ENCODE measurements around the gene RPRM. TPM values are rescaled to one million over a fixed set of nuclear protein-coding genes. Genes with fewer than 3 reads are reported as not detected.

RPRM gene
- total and polyA plus RNA-seq, 10 of the 15 experiments (the other 5 are each of a cell fraction or from before 2014, with no cell fraction given) = 0.06 to 0.37 (median 0.11) TPM; not detected in 7

DNA sequence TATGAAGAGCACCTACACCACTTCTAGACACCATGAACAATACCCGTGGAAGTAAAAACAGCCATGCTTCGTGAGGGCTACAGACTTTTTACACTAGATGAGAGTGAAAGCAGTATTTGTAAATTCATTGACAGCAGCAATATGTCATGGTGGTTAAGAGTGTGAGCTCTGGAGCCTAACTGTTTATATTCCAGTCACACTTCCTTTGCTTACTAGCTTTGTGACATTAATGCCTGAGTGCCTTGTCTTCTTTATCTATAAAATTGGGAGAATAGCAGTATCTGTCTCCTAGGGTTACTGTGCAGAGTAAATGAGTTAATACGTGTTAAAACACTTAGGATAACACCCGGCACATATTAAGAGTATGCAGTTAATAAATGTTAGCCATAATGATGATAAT is 33.8 kb upstream of the RPRM start:
- Histone ChIP-seq H3K9ac (ENCODE audit: control insufficient read depth, insufficient read depth, low read length) (no peak overlapping the region), H3K9me3 (replicated peaks; ENCODE audit: control insufficient read depth, insufficient read depth, low read length) (no peaks in the 10 kb centered on the region; the same call in 2 of the 3 replicates), H3K79me2 (ENCODE audit: control insufficient read depth, insufficient read depth, low read length) (no peaks in the 10 kb centered on the region), H4K20me1 (ENCODE audit: control insufficient read depth, insufficient read depth) (no peaks in the 10 kb centered on the region), H3K27me3 (replicated peaks in 1 of 2; ENCODE audit: control insufficient read depth in 2 of 2, insufficient read depth in 2 of 2, low read length in 1 of 2) (no peaks in the 10 kb centered on the region), H3K4me3 (no peak overlapping the region), H3K4me2 (ENCODE audit: control insufficient read depth, insufficient read depth) (no peak overlapping the region), H3K4me1 (ENCODE audit: control insufficient read depth, insufficient read depth, low read length) (no peaks in the 10 kb centered on the region), H3K27ac (ENCODE audit: control insufficient read depth, insufficient read depth) (no peak overlapping the region), H3K36me3 (ENCODE audit: control insufficient read depth in 2 of 2, insufficient read depth in 2 of 2, low read length in 1 of 2) (no peaks in the 10 kb centered on the region), H2AFZ (ENCODE audit: control insufficient read depth, low read depth, low read length) (no peak overlapping the region)
- no TSS peak for BruUV-seq (replicated peaks)
- TF ChIP-seq MTA3 (IDR thresholded peaks at IDR 0.05; ENCODE audit: borderline replicate concordance, low read length) (no peak), PAX5 (IDR thresholded peaks at IDR 0.05; ENCODE audit: borderline replicate concordance, low read depth, low read length) (no peak), SMC3 (IDR thresholded peaks at IDR 0.05; ENCODE audit: borderline replicate concordance, low read length) (no peak), SMARCA5 (IDR thresholded peaks at IDR 0.05) (no peak), NFIC (IDR thresholded peaks at IDR 0.05; ENCODE audit: low read depth, low read length) (no peak)
- DNase-seq (ENCODE audit: low read depth, low spot score) = no peak
- WGBS (ENCODE audit: insufficient coverage, insufficient replicate concordance, low lambda C conversion rate, missing lambda C conversion rate) = 12% methylated on average over 4 of the region's 4 CpGs
- SMC1A ChIA-PET (ENCODE audit: uncharacterized antibody, unreplicated experiment) = no interaction called here
- CTCF ChIA-PET = no interaction called here
- in situ Hi-C loops (cut with MboI) = loop anchor here (10.0 to 25.0 kb wide), 2 partner anchors 348 to 1325 kb away; partner anchors contain the start of gene STAM2
- intact Hi-C loops (cut with micrococcal nuclease; ENCODE audit: unreplicated experiment) = no loop called here
- RAD21 ChIA-PET (ENCODE audit: unreplicated experiment) = no interaction called here
- POLR2A ChIA-PET = no interaction called here
- FAIRE-seq = no peak
- no peak for ATAC-seq

DNA sequence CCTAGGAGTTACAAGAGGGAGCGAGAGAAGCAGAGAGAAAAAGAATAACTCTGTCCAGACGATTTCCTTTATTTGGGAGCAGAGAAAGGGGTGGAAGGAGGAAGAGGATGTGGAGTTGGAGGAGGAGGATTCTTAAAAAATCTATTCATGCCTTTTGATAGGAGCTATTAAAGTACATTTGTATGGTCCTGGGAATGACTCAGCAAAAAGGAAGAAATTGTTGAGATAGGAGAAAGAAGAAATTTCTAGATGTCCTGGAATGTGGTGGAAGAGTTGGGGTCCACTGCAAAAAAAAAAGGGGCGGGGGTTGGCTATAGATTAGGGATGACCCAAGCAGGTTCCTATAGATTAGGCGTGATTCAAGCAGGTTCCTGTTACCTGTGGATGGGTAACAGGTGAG is 32.4 kb upstream of the RPRM start:
- Histone ChIP-seq H3K4me1 (ENCODE audit: control insufficient read depth, insufficient read depth, low read length) (no peaks in the 10 kb centered on the region), H3K9ac (ENCODE audit: control insufficient read depth, insufficient read depth, low read length) (no peak overlapping the region), H3K4me3 (no peak overlapping the region), H3K4me2 (ENCODE audit: control insufficient read depth, insufficient read depth) (no peak overlapping the region), H2AFZ (ENCODE audit: control insufficient read depth, low read depth, low read length) (no peak overlapping the region), H3K36me3 (ENCODE audit: control insufficient read depth in 2 of 2, insufficient read depth in 2 of 2, low read length in 1 of 2) (no peaks in the 10 kb centered on the region), H3K9me3 (replicated peaks; ENCODE audit: control insufficient read depth, insufficient read depth, low read length) (no peaks in the 10 kb centered on the region; the same call in 2 of the 3 replicates), H3K79me2 (ENCODE audit: control insufficient read depth, insufficient read depth, low read length) (no peaks in the 10 kb centered on the region), H3K27ac (ENCODE audit: control insufficient read depth, insufficient read depth) (no peak overlapping the region), H4K20me1 (ENCODE audit: control insufficient read depth, insufficient read depth) (no peaks in the 10 kb centered on the region), H3K27me3 (replicated peaks in 1 of 2; ENCODE audit: control insufficient read depth in 2 of 2, insufficient read depth in 2 of 2, low read length in 1 of 2) (no peaks in the 10 kb centered on the region)
- BruUV-seq (replicated peaks) = no TSS peak
- intact Hi-C loops (cut with micrococcal nuclease; ENCODE audit: unreplicated experiment) (no loop called here), in situ Hi-C loops (cut with MboI) (loop anchor here (10.0 to 25.0 kb wide), 2 partner anchors 346 to 1324 kb away; partner anchors contain the start of gene STAM2)
- 9% methylated on average over 4 of the region's 4 CpGs for WGBS (ENCODE audit: insufficient coverage, insufficient replicate concordance, low lambda C conversion rate, missing lambda C conversion rate)
- ChIA-PET POLR2A (interaction anchor here (0.7 kb wide), 1 partner anchor 1355 kb away, joined by 4 read pairs; no protein-coding TSS in a partner anchor), SMC1A (ENCODE audit: uncharacterized antibody, unreplicated experiment) (no interaction called here), CTCF (interaction anchor here (1.4 kb wide), 1 partner anchor 8 kb away, joined by 3 read pairs; no protein-coding TSS in a partner anchor), RAD21 (ENCODE audit: unreplicated experiment) (no interaction called here)
- no peak for DNase-seq (ENCODE audit: low read depth, low spot score)
- FAIRE-seq = no peak
- ATAC-seq = no peak
- TF ChIP-seq, protein P1, sequence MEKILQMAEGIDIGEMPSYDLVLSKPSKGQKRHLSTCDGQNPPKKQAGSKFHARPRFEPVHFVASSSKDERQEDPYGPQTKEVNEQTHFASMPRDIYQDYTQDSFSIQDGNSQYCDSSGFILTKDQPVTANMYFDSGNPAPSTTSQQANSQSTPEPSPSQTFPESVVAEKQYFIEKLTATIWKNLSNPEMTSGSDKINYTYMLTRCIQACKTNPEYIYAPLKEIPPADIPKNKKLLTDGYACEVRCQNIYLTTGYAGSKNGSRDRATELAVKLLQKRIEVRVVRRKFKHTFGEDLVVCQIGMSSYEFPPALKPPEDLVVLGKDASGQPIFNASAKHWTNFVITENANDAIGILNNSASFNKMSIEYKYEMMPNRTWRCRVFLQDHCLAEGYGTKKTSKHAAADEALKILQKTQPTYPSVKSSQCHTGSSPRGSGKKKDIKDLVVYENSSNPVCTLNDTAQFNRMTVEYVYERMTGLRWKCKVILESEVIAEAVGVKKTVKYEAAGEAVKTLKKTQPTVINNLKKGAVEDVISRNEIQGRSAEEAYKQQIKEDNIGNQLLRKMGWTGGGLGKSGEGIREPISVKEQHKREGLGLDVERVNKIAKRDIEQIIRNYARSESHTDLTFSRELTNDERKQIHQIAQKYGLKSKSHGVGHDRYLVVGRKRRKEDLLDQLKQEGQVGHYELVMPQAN (conservative IDR thresholded peaks at IDR 0.05) = no peak
- no peak for TF ChIP-seq NR2C1 (IDR thresholded peaks at IDR 0.05)
- TF ChIP-seq SIX5 (IDR thresholded peaks at IDR 0.05; ENCODE audit: low read depth, low read length, severe bottlenecking) = no peak
- TF ChIP-seq KLF5 (IDR thresholded peaks at IDR 0.05; ENCODE audit: partially characterized antibody) = no peak
- TF ChIP-seq, protein P2, sequence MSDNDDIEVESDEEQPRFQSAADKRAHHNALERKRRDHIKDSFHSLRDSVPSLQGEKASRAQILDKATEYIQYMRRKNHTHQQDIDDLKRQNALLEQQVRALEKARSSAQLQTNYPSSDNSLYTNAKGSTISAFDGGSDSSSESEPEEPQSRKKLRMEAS (IDR thresholded peaks at IDR 0.05; ENCODE audit: low read depth, low read length) = no peak
- no peak for TF ChIP-seq NRF1 (conservative IDR thresholded peaks at IDR 0.05; ENCODE audit: low read depth, low read length)
- no peak for TF ChIP-seq CBFB (IDR thresholded peaks at IDR 0.05; ENCODE audit: low read depth)
- no peak for TF ChIP-seq IKZF2 (IDR thresholded peaks at IDR 0.05)
- no peak for TF ChIP-seq ZBED1 (IDR thresholded peaks at IDR 0.05; ENCODE audit: borderline replicate concordance)
- no peak for TF ChIP-seq RELA (IDR thresholded peaks at IDR 0.05; ENCODE audit: borderline replicate concordance, partially characterized antibody)
